GM18520 (cell line): Measurements from ENCODE around the gene WNT8A.

ENCODE experiments used
- ATAC-seq: cut with Tn5 transposase; IDR thresholded peaks from one replicate; pipeline ENCODE4 v1.9.1; 2021; ENCODE audit not compliant: unreplicated experiment

WNT8A gene

DNA sequence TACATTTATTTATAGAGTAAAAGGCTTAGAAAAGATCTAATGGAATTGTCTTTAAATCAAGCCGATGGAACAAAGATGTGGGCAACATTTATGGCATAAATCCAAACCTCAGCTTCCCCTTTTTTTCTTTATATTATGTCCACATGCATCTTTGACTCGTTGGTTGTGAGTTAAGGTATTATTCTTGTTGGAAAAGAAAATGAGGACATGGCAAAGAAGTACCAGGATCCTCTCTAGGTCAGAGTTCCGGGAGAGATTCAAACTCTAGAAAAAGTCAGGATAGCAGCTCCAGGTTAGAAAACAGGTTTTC, 55.9 kb downstream of the WNT8A start:
- no peak for ATAC-seq

DNA sequence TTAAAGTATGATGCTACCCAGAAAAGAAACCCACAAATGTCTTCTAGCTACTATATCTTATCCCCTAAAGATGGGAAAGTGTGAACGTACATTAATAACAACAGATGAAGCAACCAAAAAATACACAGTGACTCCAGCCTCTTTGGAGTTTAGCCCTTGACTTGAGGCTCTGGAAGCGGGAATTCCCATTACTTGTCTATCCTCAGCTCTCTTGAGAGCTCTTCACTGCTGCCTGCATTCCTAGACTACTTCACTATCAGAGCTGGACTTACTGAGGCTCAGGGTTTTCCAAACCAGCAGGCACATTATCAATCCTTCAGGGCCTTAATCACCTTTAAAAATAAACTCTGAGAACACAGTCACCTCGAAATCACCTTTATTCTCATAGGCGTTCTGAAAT, 56.4 kb downstream of the WNT8A start:
- ATAC-seq, result no peak
